HepG2 (cell line): ENCODE results near the gene MORN5. TPM values are rescaled to one million over a fixed set of nuclear protein-coding genes. Genes with fewer than 3 reads are reported as not detected.
A peak's percentile ranks its signal among the peaks of the same experiment; 100 is the strongest.

Source experiments
- FOXP1 ChIP-seq, 2 experiments: fragments of 450-650 bp in 1 of 2; IDR thresholded peaks; 2 replicates each; pipeline ENCODE4 v1.6.1; 2017 to 2018; ENCODE audit warnings: antibody characterized with exemption in 1 of 2
- GATAD2A ChIP-seq: IDR thresholded peaks from 2 replicates; pipeline ENCODE4 v1.6.1; 2016
- HDAC1 ChIP-seq: sonication (generic); formaldehyde crosslinking; IDR thresholded peaks from 2 replicates; pipeline ENCODE4 v1.5.1; 2020; ENCODE audit warnings: mild to moderate bottlenecking, missing genetic modification reagents
- HMG20A ChIP-seq: IDR thresholded peaks from 2 replicates; pipeline ENCODE4 v1.6.1; 2016; ENCODE audit warnings: borderline replicate concordance
- NCOA5 ChIP-seq: sonication (generic); formaldehyde crosslinking; IDR thresholded peaks from 2 replicates; pipeline ENCODE4 v1.4.0; 2020; ENCODE audit warnings: missing genetic modification reagents
- ZNF615 ChIP-seq: sonication (generic); formaldehyde crosslinking; IDR thresholded peaks from 2 replicates; pipeline ENCODE4 v1.5.0; 2020; ENCODE audit warnings: mild to moderate bottlenecking, missing genetic modification reagents, borderline replicate concordance
- ZNF713 ChIP-seq: sonication (generic); formaldehyde crosslinking; IDR thresholded peaks from 2 replicates; pipeline ENCODE4 v1.4.0; 2020; ENCODE audit warnings: mild to moderate bottlenecking, missing genetic modification reagents
- ZNF781 ChIP-seq: sonication (generic); formaldehyde crosslinking; IDR thresholded peaks from 2 replicates; pipeline ENCODE4 v1.5.1; 2020; ENCODE audit warnings: borderline replicate concordance, mild to moderate bottlenecking, missing genetic modification reagents; ENCODE audit errors: not compliant biosample characterization
- ZNF891 ChIP-seq: sonication (generic); formaldehyde crosslinking; IDR thresholded peaks from 2 replicates; pipeline ENCODE4 v1.5.0; 2020; ENCODE audit warnings: mild to moderate bottlenecking, missing genetic modification reagents
- polyA plus RNA-seq, 8 experiments: library from polyadenylated mRNA; depleted of rRNA in 3 of 8; stranded (reverse) in 7 of 8; unstranded in 1 of 8; fragments of >200 nt; fragmentation: Illumina TruSeq in 4 of 8; extraction: Trizol in 4 of 8; gene quantifications; 2 replicates each; pipeline versions ENCODE4 v1.2.1 to v1.2.3, GENCODE V29; 2011 to 2016; ENCODE audit warnings: low read depth in 4 of 8, missing spikeins in 1 of 8, mixed read lengths in 1 of 8; ENCODE audit not compliant: insufficient read depth in 1 of 8
- total RNA-seq, 5 experiments: library from RNA; depleted of rRNA; stranded (reverse); fragments of >200 nt; fragmentation: Illumina TruSeq; extraction: Trizol; gene quantifications; 2 replicates each; pipeline ENCODE4 v1.2.3, GENCODE V29; 2016; ENCODE audit warnings: low read depth in 1 of 5
- TF ChIP-seq, protein P1 (sequence below): sonication (generic); formaldehyde crosslinking; IDR thresholded peaks from 2 replicates; pipeline ENCODE4 v1.4.0; 2020; ENCODE audit warnings: missing genetic modification reagents, borderline replicate concordance
- TF ChIP-seq, protein P2 (sequence below): sonication (generic); formaldehyde crosslinking; IDR thresholded peaks from 2 replicates; pipeline ENCODE4 v1.8.0; 2022; ENCODE audit warnings: low read depth, missing genetic modification reagents
- TF ChIP-seq, protein P3 (sequence below): sonication (generic); formaldehyde crosslinking; IDR thresholded peaks from 2 replicates; pipeline ENCODE4 v1.4.0; 2020; ENCODE audit warnings: missing genetic modification reagents
- TF ChIP-seq, protein P4 (sequence below): sonication (generic); formaldehyde crosslinking; IDR thresholded peaks from 2 replicates; pipeline ENCODE4 v1.4.0; 2020; ENCODE audit warnings: mild to moderate bottlenecking, missing genetic modification reagents, borderline replicate concordance

MORN5 gene
- total and polyA plus RNA-seq, 2 of the 13 experiments (the other 11 are each of a cell fraction or from before 2014, with no cell fraction given): not detected

DNA sequence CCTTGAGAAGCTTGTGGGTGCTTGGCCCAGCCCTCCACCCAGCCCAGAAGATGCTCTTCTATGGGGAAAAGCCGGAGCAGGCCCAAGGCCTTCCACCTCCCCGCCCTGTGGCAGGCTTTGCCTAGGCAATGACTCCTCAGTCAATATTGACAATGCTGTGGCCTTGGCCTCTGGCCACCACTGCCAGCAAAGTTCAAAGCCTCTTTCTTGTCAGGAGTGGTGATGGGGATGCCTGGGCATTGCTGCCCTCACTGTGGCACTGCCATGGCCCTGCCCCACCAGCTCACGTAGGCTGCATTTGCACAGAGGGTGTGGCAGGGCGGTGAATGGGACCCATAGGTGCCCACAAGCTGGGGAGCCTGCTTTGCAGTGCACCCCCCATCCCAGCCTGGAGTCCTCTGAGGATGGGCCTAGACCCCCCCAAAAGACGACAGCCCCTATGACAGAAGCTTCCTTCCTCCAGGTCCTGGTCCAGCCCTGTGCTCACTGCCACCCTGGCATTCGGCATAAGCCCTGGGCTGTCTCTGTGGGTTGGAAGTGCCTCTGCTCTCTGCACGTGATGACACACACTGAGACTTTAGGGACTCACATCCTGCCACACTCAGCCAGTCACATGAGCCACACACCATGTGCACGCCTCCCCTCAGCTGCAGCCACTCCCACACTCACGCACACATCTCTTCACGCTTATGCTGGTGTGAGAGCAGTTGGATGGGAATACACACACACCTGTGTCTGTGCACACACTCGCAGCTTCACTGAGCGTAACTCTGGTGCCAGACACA is 31.1 kb downstream of the MORN5 start (continued):
- TF ChIP-seq, protein P1, sequence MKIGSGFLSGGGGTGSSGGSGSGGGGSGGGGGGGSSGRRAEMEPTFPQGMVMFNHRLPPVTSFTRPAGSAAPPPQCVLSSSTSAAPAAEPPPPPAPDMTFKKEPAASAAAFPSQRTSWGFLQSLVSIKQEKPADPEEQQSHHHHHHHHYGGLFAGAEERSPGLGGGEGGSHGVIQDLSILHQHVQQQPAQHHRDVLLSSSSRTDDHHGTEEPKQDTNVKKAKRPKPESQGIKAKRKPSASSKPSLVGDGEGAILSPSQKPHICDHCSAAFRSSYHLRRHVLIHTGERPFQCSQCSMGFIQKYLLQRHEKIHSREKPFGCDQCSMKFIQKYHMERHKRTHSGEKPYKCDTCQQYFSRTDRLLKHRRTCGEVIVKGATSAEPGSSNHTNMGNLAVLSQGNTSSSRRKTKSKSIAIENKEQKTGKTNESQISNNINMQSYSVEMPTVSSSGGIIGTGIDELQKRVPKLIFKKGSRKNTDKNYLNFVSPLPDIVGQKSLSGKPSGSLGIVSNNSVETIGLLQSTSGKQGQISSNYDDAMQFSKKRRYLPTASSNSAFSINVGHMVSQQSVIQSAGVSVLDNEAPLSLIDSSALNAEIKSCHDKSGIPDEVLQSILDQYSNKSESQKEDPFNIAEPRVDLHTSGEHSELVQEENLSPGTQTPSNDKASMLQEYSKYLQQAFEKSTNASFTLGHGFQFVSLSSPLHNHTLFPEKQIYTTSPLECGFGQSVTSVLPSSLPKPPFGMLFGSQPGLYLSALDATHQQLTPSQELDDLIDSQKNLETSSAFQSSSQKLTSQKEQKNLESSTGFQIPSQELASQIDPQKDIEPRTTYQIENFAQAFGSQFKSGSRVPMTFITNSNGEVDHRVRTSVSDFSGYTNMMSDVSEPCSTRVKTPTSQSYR (CRISPR knock-in tag): peak; percentile 22; the same call in 1 of the 2 replicates
- no peak for TF ChIP-seq NCOA5 (CRISPR knock-in tag)
- no peak for TF ChIP-seq ZNF891 (CRISPR knock-in tag)
- no peak for TF ChIP-seq ZNF615 (CRISPR knock-in tag)
- peak; percentile 85 for TF ChIP-seq HMG20A (CRISPR knock-in tag)
- no peak for TF ChIP-seq ZNF781
- no peak for TF ChIP-seq ZNF713 (CRISPR knock-in tag)
- TF ChIP-seq, protein P2, sequence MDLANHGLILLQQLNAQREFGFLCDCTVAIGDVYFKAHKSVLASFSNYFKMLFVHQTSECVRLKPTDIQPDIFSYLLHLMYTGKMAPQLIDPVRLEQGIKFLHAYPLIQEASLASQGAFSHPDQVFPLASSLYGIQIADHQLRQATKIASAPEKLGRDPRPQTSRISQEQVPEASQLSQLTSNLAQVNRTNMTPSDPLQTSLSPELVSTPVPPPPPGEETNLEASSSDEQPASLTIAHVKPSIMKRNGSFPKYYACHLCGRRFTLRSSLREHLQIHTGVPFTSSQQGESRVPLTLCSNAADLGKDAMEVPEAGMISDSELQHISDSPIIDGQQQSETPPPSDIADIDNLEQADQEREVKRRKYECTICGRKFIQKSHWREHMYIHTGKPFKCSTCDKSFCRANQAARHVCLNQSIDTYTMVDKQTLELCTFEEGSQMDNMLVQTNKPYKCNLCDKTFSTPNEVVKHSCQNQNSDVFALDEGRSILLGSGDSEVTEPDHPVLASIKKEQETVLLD: no peak
- peak; percentile 66 for TF ChIP-seq HDAC1 (CRISPR knock-in tag)
- no peak for TF ChIP-seq FOXP1 (IDR thresholded peaks at IDR 0.05)
- peak; percentile 34; the same call in 1 of the 2 replicates for TF ChIP-seq FOXP1 (CRISPR knock-in tag; IDR thresholded peaks at IDR 0.05)
- TF ChIP-seq, protein P3, sequence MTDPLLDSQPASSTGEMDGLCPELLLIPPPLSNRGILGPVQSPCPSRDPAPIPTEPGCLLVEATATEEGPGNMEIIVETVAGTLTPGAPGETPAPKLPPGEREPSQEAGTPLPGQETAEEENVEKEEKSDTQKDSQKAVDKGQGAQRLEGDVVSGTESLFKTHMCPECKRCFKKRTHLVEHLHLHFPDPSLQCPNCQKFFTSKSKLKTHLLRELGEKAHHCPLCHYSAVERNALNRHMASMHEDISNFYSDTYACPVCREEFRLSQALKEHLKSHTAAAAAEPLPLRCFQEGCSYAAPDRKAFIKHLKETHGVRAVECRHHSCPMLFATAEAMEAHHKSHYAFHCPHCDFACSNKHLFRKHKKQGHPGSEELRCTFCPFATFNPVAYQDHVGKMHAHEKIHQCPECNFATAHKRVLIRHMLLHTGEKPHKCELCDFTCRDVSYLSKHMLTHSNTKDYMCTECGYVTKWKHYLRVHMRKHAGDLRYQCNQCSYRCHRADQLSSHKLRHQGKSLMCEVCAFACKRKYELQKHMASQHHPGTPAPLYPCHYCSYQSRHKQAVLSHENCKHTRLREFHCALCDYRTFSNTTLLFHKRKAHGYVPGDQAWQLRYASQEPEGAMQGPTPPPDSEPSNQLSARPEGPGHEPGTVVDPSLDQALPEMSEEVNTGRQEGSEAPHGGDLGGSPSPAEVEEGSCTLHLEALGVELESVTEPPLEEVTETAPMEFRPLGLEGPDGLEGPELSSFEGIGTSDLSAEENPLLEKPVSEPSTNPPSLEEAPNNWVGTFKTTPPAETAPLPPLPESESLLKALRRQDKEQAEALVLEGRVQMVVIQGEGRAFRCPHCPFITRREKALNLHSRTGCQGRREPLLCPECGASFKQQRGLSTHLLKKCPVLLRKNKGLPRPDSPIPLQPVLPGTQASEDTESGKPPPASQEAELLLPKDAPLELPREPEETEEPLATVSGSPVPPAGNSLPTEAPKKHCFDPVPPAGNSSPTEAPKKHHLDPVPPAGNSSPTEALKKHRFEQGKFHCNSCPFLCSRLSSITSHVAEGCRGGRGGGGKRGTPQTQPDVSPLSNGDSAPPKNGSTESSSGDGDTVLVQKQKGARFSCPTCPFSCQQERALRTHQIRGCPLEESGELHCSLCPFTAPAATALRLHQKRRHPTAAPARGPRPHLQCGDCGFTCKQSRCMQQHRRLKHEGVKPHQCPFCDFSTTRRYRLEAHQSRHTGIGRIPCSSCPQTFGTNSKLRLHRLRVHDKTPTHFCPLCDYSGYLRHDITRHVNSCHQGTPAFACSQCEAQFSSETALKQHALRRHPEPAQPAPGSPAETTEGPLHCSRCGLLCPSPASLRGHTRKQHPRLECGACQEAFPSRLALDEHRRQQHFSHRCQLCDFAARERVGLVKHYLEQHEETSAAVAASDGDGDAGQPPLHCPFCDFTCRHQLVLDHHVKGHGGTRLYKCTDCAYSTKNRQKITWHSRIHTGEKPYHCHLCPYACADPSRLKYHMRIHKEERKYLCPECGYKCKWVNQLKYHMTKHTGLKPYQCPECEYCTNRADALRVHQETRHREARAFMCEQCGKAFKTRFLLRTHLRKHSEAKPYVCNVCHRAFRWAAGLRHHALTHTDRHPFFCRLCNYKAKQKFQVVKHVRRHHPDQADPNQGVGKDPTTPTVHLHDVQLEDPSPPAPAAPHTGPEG (CRISPR knock-in tag): no peak
- peak; percentile 89 for TF ChIP-seq GATAD2A (CRISPR knock-in tag)
- TF ChIP-seq, protein P4, sequence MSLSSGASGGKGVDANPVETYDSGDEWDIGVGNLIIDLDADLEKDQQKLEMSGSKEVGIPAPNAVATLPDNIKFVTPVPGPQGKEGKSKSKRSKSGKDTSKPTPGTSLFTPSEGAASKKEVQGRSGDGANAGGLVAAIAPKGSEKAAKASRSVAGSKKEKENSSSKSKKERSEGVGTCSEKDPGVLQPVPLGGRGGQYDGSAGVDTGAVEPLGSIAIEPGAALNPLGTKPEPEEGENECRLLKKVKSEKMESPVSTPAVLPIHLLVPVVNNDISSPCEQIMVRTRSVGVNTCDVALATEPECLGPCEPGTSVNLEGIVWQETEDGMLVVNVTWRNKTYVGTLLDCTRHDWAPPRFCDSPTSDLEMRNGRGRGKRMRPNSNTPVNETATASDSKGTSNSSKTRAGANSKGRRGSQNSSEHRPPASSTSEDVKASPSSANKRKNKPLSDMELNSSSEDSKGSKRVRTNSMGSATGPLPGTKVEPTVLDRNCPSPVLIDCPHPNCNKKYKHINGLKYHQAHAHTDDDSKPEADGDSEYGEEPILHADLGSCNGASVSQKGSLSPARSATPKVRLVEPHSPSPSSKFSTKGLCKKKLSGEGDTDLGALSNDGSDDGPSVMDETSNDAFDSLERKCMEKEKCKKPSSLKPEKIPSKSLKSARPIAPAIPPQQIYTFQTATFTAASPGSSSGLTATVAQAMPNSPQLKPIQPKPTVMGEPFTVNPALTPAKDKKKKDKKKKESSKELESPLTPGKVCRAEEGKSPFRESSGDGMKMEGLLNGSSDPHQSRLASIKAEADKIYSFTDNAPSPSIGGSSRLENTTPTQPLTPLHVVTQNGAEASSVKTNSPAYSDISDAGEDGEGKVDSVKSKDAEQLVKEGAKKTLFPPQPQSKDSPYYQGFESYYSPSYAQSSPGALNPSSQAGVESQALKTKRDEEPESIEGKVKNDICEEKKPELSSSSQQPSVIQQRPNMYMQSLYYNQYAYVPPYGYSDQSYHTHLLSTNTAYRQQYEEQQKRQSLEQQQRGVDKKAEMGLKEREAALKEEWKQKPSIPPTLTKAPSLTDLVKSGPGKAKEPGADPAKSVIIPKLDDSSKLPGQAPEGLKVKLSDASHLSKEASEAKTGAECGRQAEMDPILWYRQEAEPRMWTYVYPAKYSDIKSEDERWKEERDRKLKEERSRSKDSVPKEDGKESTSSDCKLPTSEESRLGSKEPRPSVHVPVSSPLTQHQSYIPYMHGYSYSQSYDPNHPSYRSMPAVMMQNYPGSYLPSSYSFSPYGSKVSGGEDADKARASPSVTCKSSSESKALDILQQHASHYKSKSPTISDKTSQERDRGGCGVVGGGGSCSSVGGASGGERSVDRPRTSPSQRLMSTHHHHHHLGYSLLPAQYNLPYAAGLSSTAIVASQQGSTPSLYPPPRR (CRISPR knock-in tag): peak; percentile 40; the same call in 1 of the 2 replicates
